GM12878 (cell line): Measurements from ENCODE around the gene CD72. TPM values are rescaled to one million over a fixed set of nuclear protein-coding genes. Genes with fewer than 3 reads are reported as not detected.
A peak's percentile ranks its signal among the peaks of the same experiment; 100 is the strongest.

Experiments
- ATAC-seq: fragments of 200-7000 bp; cut with Tn5 transposase; 3 replicates; pipeline ENCODE4 v1.9.1; 2020; ENCODE audit warnings: mild to moderate bottlenecking, moderate library complexity
- BruUV-seq: library from RNA; stranded (reverse); fragments of 400-500 nt; replicated peaks from 2 replicates; lab custom pipeline; 2021; lab: Mats Ljungman, UMichigan
- CTCF ChIA-PET: fragments of 300-600 bp; sonication (Branson Sonifier 250); formaldehyde crosslinking; extraction: SDS; loops from one replicate; lab custom pipeline; 2021; ENCODE audit warnings: inconsistent platforms; lab: Yijun Ruan, JAX
- POLR2A ChIA-PET: fragments of 350-600 bp; formaldehyde crosslinking; extraction: SDS; loops from one replicate; lab custom pipeline; 2021; ENCODE audit warnings: inconsistent platforms; lab: Charles Lee
- RAD21 ChIA-PET: fragments of 300-600 bp; sonication (Branson Sonifier 250); formaldehyde crosslinking; loops from one replicate; lab custom pipeline; 2023; ENCODE audit warnings: antibody characterized with exemption; ENCODE audit not compliant: unreplicated experiment; lab: Charles Lee
- SMC1A ChIA-PET: fragments of 300-600 bp; sonication (Branson Sonifier 250); formaldehyde crosslinking; loops from one replicate; lab custom pipeline; 2023; ENCODE audit not compliant: unreplicated experiment, uncharacterized antibody; lab: Charles Lee
- DNase-seq: peaks from one replicate; pipeline ENCODE4 v3.0.0-alpha.2; 2011; ENCODE audit warnings: low read depth, low spot score
- FAIRE-seq: peaks from 3 replicates; lab custom pipeline; 2011; peaks lifted over from hg19 to GRCh38; lab: Jason Lieb, UNC
- H2AFZ ChIP-seq: 2 replicates; pipeline ENCODE4 v1.6.0; 2011; ENCODE audit warnings: low read depth, low read length, control low read depth; ENCODE audit not compliant: control insufficient read depth
- H3K27ac ChIP-seq: 2 replicates; pipeline ENCODE4 v1.5.1; 2011; ENCODE audit warnings: control low read depth; ENCODE audit not compliant: control insufficient read depth, insufficient read depth
- H3K27me3 ChIP-seq, 2 experiments: replicated peaks in 1 of 2; 2 replicates each; pipeline versions ENCODE4 v1.6.0 to v1.6.1; 2011; ENCODE audit warnings: low read length in 1 of 2; ENCODE audit not compliant: control insufficient read depth in 2 of 2, insufficient read depth in 2 of 2
- H3K36me3 ChIP-seq, 2 experiments: 2 replicates each; pipeline ENCODE4 v1.5.1; 2011; ENCODE audit warnings: low read length in 1 of 2; ENCODE audit not compliant: control insufficient read depth in 2 of 2, insufficient read depth in 2 of 2
- H3K4me1 ChIP-seq: 2 replicates; pipeline ENCODE4 v1.6.1; 2011; ENCODE audit warnings: mild to moderate bottlenecking, low read length, moderate library complexity, mixed read lengths; ENCODE audit not compliant: control insufficient read depth, insufficient read depth
- H3K4me2 ChIP-seq: 2 replicates; pipeline ENCODE4 v1.6.0; 2011; ENCODE audit warnings: control low read depth; ENCODE audit not compliant: control insufficient read depth, insufficient read depth
- H3K4me3 ChIP-seq: fragments of 200-600 bp; sonication (generic); 2 replicates; pipeline ENCODE4 v1.5.1; 2016
- H3K79me2 ChIP-seq: 2 replicates; pipeline ENCODE4 v1.6.0; 2011; ENCODE audit warnings: low read length; ENCODE audit not compliant: control insufficient read depth, insufficient read depth
- H3K9ac ChIP-seq: 2 replicates; pipeline ENCODE4 v1.8.0; 2011; ENCODE audit warnings: low read length, control low read depth, mixed read lengths; ENCODE audit not compliant: control insufficient read depth, insufficient read depth
- H3K9me3 ChIP-seq: replicated peaks from 3 replicates; pipeline ENCODE4 v1.5.1; 2011; ENCODE audit warnings: mild to moderate bottlenecking, low read length; ENCODE audit not compliant: control insufficient read depth, insufficient read depth
- H4K20me1 ChIP-seq: 2 replicates; pipeline ENCODE4 v1.6.0; 2011; ENCODE audit not compliant: control insufficient read depth, insufficient read depth
- BCL11A ChIP-seq: IDR thresholded peaks from 2 replicates; pipeline ENCODE4 v1.6.1; 2011; ENCODE audit warnings: low read depth, low read length
- EZH2 ChIP-seq: IDR thresholded peaks from 2 replicates; pipeline ENCODE4 v1.6.1; 2012; ENCODE audit warnings: low read depth, mild to moderate bottlenecking, control low read depth, inconsistent platforms, low read length, borderline replicate concordance; ENCODE audit not compliant: control insufficient read depth
- GABPA ChIP-seq: IDR thresholded peaks from 2 replicates; pipeline ENCODE4 v1.6.1; 2014; ENCODE audit warnings: antibody characterized with exemption, low read depth, mild to moderate bottlenecking, inconsistent platforms
- IKZF2 ChIP-seq, 2 experiments: fragments of 450-650 bp; IDR thresholded peaks; 2 replicates each; pipeline ENCODE4 v1.6.1; 2017; ENCODE audit warnings: mild to moderate bottlenecking in 2 of 2, moderate library complexity in 2 of 2
- JUND ChIP-seq: IDR thresholded peaks from 2 replicates; pipeline ENCODE4 v1.6.1; 2012; ENCODE audit warnings: low read depth, mild to moderate bottlenecking, low read length, improper control_type of control experiment, moderate library complexity
- MTA2 ChIP-seq: fragments of 450-650 bp; IDR thresholded peaks from 2 replicates; pipeline ENCODE4 v1.6.1; 2016; ENCODE audit warnings: low read depth, mild to moderate bottlenecking, moderate library complexity
- POLR2A ChIP-seq: IDR thresholded peaks from 2 replicates; pipeline ENCODE4 v1.6.1; 2011; ENCODE audit warnings: low read depth, mild to moderate bottlenecking, low read length
- RAD21 ChIP-seq: IDR thresholded peaks from 2 replicates; pipeline ENCODE4 v1.6.1; 2011; ENCODE audit warnings: mild to moderate bottlenecking, low read depth, low read length, moderate library complexity; ENCODE audit not compliant: insufficient read depth
- RELA ChIP-seq: fragments of 450-650 bp; IDR thresholded peaks from 2 replicates; pipeline ENCODE4 v1.8.0; 2014; ENCODE audit warnings: borderline replicate concordance; ENCODE audit not compliant: partially characterized antibody
- SMC3 ChIP-seq: IDR thresholded peaks from 2 replicates; pipeline ENCODE4 v1.6.1; 2011; ENCODE audit warnings: low read length, improper control_type of control experiment, borderline replicate concordance
- SREBF1 ChIP-seq: IDR thresholded peaks from 2 replicates; pipeline ENCODE4 v1.6.1; 2012; ENCODE audit warnings: mild to moderate bottlenecking, low read length
- SRF ChIP-seq, 2 experiments: IDR thresholded peaks; 2 replicates each; pipeline ENCODE4 v1.6.1; 2011; ENCODE audit warnings: low read depth in 2 of 2, low read length in 2 of 2, mild to moderate bottlenecking in 1 of 2, moderate library complexity in 1 of 2
- YBX1 ChIP-seq: fragments of 450-650 bp; IDR thresholded peaks from 2 replicates; pipeline ENCODE4 v1.6.1; 2016; ENCODE audit warnings: antibody characterized with exemption
- WGBS: methylation state at CpG from one replicate; pipeline ENCODE4 v1.1.6; 2016; ENCODE audit warnings: low lambda C conversion rate; ENCODE audit not compliant: insufficient replicate concordance, insufficient coverage; ENCODE audit errors: missing lambda C conversion rate; 5-methylcytosine and 5-hydroxymethylcytosine counted together
- in situ Hi-C: fragments of 300-500 bp; cut with MboI; formaldehyde crosslinking; loops from 9 replicates; pipeline ENCODE4 v1.14.3; 2018; ENCODE audit warnings: mixed read lengths
- intact Hi-C: fragments of 100-400 bp; cut with micrococcal nuclease; formaldehyde crosslinking; loops from one replicate; pipeline ENCODE4 v1.14.2; 2022; ENCODE audit not compliant: unreplicated experiment
- polyA plus RNA-seq, 11 experiments: library from polyadenylated mRNA; depleted of rRNA in 4 of 11; unstranded in 6 of 11; stranded (reverse) in 5 of 11; fragments of >200 nt; fragmentation: Nextera tagmentation in 4 of 11; fragmentation: Illumina TruSeq in 1 of 11; extraction: Ambion mirVana in 4 of 11; extraction: Trizol in 1 of 11; gene quantifications; 1 replicate in 1 of 11; 2 replicates in 10 of 11; pipeline versions ENCODE4 v1.2.1 to v1.2.3, GENCODE V29; 2011 to 2016; ENCODE audit warnings: inconsistent platforms in 2 of 11, missing spikeins in 2 of 11, low read depth in 1 of 11
- total RNA-seq, 4 experiments: library from RNA; depleted of rRNA in 3 of 4; stranded (reverse); fragments of >200 nt in 3 of 4; fragmentation: Illumina TruSeq in 1 of 4; extraction: Trizol in 1 of 4; gene quantifications; 2 replicates each; pipeline versions ENCODE4 v1.2.1 to v1.2.3, GENCODE V29; 2013 to 2021
- TF ChIP-seq, protein P1 (sequence below), 3 experiments: IDR thresholded peaks in 2 of 3; conservative IDR thresholded peaks in 1 of 3; 2 replicates each; pipeline ENCODE4 v1.5.1; 2011; ENCODE audit warnings: low read depth in 3 of 3, low read length in 3 of 3, mild to moderate bottlenecking in 3 of 3, control low read depth in 2 of 3, moderate library complexity in 2 of 3, inconsistent platforms in 1 of 3, mixed read lengths in 1 of 3; ENCODE audit not compliant: control insufficient read depth in 2 of 3, insufficient read depth in 1 of 3; ENCODE audit errors: extremely low read depth in 1 of 3
- TF ChIP-seq, protein P2 (sequence below): IDR thresholded peaks from 2 replicates; pipeline ENCODE4 v1.6.1; 2012; ENCODE audit warnings: mild to moderate bottlenecking, low read depth, low read length
- TF ChIP-seq, protein P3 (sequence below): IDR thresholded peaks from 2 replicates; pipeline ENCODE4 v1.6.1; 2011; ENCODE audit warnings: low read depth, low read length, improper control_type of control experiment, borderline replicate concordance

Gene CD72
- total and polyA plus RNA-seq, 10 of the 15 experiments (the other 5 are each of a cell fraction or from before 2014, with no cell fraction given): 2.1 to 14.2 (median 4.4) TPM

DNA sequence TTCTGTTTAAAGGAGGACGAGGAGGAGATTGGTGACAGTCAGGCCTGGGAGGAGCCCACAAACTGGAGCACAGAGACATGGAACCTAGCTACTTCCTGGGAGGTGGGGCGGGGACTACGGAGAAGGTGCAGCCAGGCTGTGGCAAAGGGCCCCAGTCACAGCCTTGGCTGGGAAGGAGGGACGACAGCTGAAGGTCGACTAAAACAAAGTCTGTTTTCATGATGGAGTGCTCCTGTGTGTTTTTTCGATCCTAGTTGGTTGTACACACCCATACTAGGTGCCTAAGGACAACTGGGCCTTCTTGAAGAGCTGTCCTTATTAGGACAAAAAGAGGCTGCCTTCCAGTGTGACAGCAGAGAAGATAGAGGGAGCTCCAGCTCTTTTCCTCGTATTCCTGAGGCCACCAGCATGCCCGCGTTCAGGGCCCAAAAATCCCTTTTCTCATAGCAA is 42.8 kb upstream of the CD72 start:
- CTCF ChIA-PET: interaction anchor here (0.6 to 13.5 kb wide), 27 partner anchors 10 to 185 kb away, joined by 3 to 227 read pairs (median 7); partner anchors contain the start of genes CA9, CREB3, HINT2 and SIT1

More for the DNA sequence above, 42.8 kb upstream of the CD72 start:
- RAD21 ChIA-PET: interaction anchor here (0.6 to 9.7 kb wide), 10 partner anchors 13 to 163 kb away, joined by 3 to 95 read pairs (median 7); partner anchors contain the start of genes CREB3, GBA2, RGP1 and SIT1
- Histone ChIP-seq H3K27me3 (no peaks in the 10 kb centered on the region), H3K79me2 (peaks cover 43% of the 10 kb centered on the region), H3K27ac (peak overlapping the region; percentile 45), H3K4me3 (no peak overlapping the region), H3K9ac (no peak overlapping the region), H3K36me3 (peaks cover 6 to 9% of the 10 kb centered on the region in 2 experiments; a peak in 3 of 4 replicates), H4K20me1 (no peaks in the 10 kb centered on the region), H3K4me1 (peaks cover 39% of the 10 kb centered on the region), H3K4me2 (no peak overlapping the region; the same call in 1 of the 2 replicates), H3K9me3 (no peaks in the 10 kb centered on the region), H2AFZ (no peak overlapping the region)
- ATAC-seq (no peak), DNase-seq (no peak), FAIRE-seq (no peak)
- in situ Hi-C loops (no loop called here), intact Hi-C loops (no loop called here)
- TF ChIP-seq, protein P1, sequence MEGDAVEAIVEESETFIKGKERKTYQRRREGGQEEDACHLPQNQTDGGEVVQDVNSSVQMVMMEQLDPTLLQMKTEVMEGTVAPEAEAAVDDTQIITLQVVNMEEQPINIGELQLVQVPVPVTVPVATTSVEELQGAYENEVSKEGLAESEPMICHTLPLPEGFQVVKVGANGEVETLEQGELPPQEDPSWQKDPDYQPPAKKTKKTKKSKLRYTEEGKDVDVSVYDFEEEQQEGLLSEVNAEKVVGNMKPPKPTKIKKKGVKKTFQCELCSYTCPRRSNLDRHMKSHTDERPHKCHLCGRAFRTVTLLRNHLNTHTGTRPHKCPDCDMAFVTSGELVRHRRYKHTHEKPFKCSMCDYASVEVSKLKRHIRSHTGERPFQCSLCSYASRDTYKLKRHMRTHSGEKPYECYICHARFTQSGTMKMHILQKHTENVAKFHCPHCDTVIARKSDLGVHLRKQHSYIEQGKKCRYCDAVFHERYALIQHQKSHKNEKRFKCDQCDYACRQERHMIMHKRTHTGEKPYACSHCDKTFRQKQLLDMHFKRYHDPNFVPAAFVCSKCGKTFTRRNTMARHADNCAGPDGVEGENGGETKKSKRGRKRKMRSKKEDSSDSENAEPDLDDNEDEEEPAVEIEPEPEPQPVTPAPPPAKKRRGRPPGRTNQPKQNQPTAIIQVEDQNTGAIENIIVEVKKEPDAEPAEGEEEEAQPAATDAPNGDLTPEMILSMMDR (IDR thresholded peaks at IDR 0.05 in 2 of 3, conservative IDR thresholded peaks at IDR 0.05 in 1 of 3; ENCODE audit: control insufficient read depth in 2 of 3, extremely low read depth in 1 of 3, insufficient read depth in 1 of 3, low read depth in 3 of 3, low read length in 3 of 3): peak; percentile 21 to 59 (median 32); a peak in 4 of 6 replicates
- 0 out of 4 replicates have a peak, but pooled peaks of 1 of the 2 experiments have one; percentile 9 for TF ChIP-seq SRF (IDR thresholded peaks at IDR 0.05; ENCODE audit: low read depth in 2 of 2, low read length in 2 of 2)
- no peak for TF ChIP-seq SREBF1
- TF ChIP-seq YBX1: no peak
- peak; percentile 29; the same call in 1 of the 2 replicates for TF ChIP-seq POLR2A
- TF ChIP-seq, protein P2, sequence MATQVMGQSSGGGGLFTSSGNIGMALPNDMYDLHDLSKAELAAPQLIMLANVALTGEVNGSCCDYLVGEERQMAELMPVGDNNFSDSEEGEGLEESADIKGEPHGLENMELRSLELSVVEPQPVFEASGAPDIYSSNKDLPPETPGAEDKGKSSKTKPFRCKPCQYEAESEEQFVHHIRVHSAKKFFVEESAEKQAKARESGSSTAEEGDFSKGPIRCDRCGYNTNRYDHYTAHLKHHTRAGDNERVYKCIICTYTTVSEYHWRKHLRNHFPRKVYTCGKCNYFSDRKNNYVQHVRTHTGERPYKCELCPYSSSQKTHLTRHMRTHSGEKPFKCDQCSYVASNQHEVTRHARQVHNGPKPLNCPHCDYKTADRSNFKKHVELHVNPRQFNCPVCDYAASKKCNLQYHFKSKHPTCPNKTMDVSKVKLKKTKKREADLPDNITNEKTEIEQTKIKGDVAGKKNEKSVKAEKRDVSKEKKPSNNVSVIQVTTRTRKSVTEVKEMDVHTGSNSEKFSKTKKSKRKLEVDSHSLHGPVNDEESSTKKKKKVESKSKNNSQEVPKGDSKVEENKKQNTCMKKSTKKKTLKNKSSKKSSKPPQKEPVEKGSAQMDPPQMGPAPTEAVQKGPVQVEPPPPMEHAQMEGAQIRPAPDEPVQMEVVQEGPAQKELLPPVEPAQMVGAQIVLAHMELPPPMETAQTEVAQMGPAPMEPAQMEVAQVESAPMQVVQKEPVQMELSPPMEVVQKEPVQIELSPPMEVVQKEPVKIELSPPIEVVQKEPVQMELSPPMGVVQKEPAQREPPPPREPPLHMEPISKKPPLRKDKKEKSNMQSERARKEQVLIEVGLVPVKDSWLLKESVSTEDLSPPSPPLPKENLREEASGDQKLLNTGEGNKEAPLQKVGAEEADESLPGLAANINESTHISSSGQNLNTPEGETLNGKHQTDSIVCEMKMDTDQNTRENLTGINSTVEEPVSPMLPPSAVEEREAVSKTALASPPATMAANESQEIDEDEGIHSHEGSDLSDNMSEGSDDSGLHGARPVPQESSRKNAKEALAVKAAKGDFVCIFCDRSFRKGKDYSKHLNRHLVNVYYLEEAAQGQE: no peak
- no peak for TF ChIP-seq JUND
- TF ChIP-seq SMC3: 0 out of 2 replicates have a peak, but pooled peaks have one; percentile 9
- peak in 1 of 2 experiments; percentile 38; a peak in 2 of 4 replicates for TF ChIP-seq IKZF2 (IDR thresholded peaks at IDR 0.05)
- TF ChIP-seq RELA: no peak
- no peak for TF ChIP-seq BCL11A
- TF ChIP-seq GABPA: no peak
- TF ChIP-seq RAD21: peak; percentile 34; the same call in 1 of the 2 replicates
- no peak for TF ChIP-seq MTA2
- TF ChIP-seq, protein P3, sequence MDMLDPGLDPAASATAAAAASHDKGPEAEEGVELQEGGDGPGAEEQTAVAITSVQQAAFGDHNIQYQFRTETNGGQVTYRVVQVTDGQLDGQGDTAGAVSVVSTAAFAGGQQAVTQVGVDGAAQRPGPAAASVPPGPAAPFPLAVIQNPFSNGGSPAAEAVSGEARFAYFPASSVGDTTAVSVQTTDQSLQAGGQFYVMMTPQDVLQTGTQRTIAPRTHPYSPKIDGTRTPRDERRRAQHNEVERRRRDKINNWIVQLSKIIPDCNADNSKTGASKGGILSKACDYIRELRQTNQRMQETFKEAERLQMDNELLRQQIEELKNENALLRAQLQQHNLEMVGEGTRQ: no peak
- no peak for TF ChIP-seq EZH2
- BruUV-seq: no TSS peak
- POLR2A ChIA-PET: interaction anchor here (0.7 to 10.9 kb wide), 12 partner anchors 12 to 154 kb away, joined by 3 to 163 read pairs (median 4); partner anchors contain the start of genes CREB3, HINT2, SIT1 and SPAG8
- 64% methylated on average over 9 of the region's 9 CpGs for WGBS
- SMC1A ChIA-PET: interaction anchor here (0.7 to 12.5 kb wide), 20 partner anchors 9 to 221 kb away, joined by 3 to 145 read pairs (median 3); partner anchors contain the start of genes CREB3, SIT1, SPAG8 and TLN1
